Endodermal cell (in vitro differentiated cells): ENCODE measurements around the gene COLEC11. TPM values are rescaled to one million over a fixed set of nuclear protein-coding genes. Genes with fewer than 3 reads are reported as not detected.

Experiments
- DNase-seq: peaks from one replicate; pipeline ENCODE4 v3.0.0-alpha.2; 2017
- H3K27ac ChIP-seq: 2 replicates; pipeline ENCODE4 v1.5.1; 2013; ENCODE audit warnings: mild to moderate bottlenecking, low read depth, low read length, moderate library complexity
- H3K27me3 ChIP-seq: 2 replicates; pipeline ENCODE4 v1.6.1; 2013; ENCODE audit warnings: mild to moderate bottlenecking, low read length, moderate library complexity; ENCODE audit not compliant: insufficient read depth, control insufficient read depth, poor library complexity, severe bottlenecking
- H3K36me3 ChIP-seq: 2 replicates; pipeline ENCODE4 v1.7.0; 2013; ENCODE audit warnings: mild to moderate bottlenecking, low read length, moderate library complexity; ENCODE audit not compliant: control insufficient read depth, insufficient read depth
- H3K4me1 ChIP-seq: one replicate; pipeline ENCODE4 v1.7.0; 2013; ENCODE audit warnings: low read length; ENCODE audit not compliant: control insufficient read depth, insufficient read depth
- H3K4me3 ChIP-seq: 2 replicates; pipeline ENCODE4 v1.5.1; 2013; ENCODE audit warnings: mild to moderate bottlenecking, low read length, moderate library complexity
- H3K9ac ChIP-seq: 2 replicates; pipeline ENCODE4 v1.6.1; 2013; ENCODE audit warnings: mild to moderate bottlenecking, low read length, moderate library complexity; ENCODE audit not compliant: poor library complexity, severe bottlenecking; ENCODE audit errors: extremely low read depth
- H3K9me3 ChIP-seq: 2 replicates; pipeline ENCODE4 v1.6.1; 2013; ENCODE audit warnings: mild to moderate bottlenecking, low read length, moderate library complexity; ENCODE audit not compliant: control insufficient read depth
- H3K27ac Mint-ChIP-seq: 2 replicates; pipeline ENCODE4 v1.8.0; 2020; ENCODE audit warnings: mixed read lengths
- H3K27me3 Mint-ChIP-seq: 2 replicates; pipeline ENCODE4 v1.8.0; 2021; ENCODE audit warnings: mild to moderate bottlenecking, mixed read lengths; ENCODE audit not compliant: insufficient read depth
- H3K36me3 Mint-ChIP-seq: 2 replicates; pipeline ENCODE4 v1.8.0; 2020; ENCODE audit warnings: low read depth, mixed read lengths
- H3K4me1 Mint-ChIP-seq: 2 replicates; pipeline ENCODE4 v1.8.0; 2020; ENCODE audit warnings: mixed read lengths
- H3K4me3 Mint-ChIP-seq: 2 replicates; pipeline ENCODE4 v1.8.0; 2020; ENCODE audit warnings: mild to moderate bottlenecking, moderate library complexity, mixed read lengths
- H3K9me3 Mint-ChIP-seq: 2 replicates; pipeline ENCODE4 v1.8.0; 2020; ENCODE audit warnings: mild to moderate bottlenecking, mixed read lengths
- WGBS, 2 experiments: methylation state at CpG; one replicate each; pipeline versions ENCODE4 v1.1.5 to v1.1.7; 2013; ENCODE audit warnings: missing lambda C conversion rate in 2 of 2, mixed read lengths in 1 of 2; ENCODE audit not compliant: insufficient coverage in 1 of 2, insufficient read length in 1 of 2; 5-methylcytosine and 5-hydroxymethylcytosine counted together
- total RNA-seq, 2 donors: library from RNA; stranded (reverse); fragmentation: NEBNext Ultra II Directional in 1 of 2; extraction: Animal tissue kit (Norgen Biotek cat#: 25700) in 1 of 2; gene quantifications; 2 replicates in 1 of 2; 3 replicates in 1 of 2; pipeline ENCODE4 v1.2.1, GENCODE V29; 2021
- TF ChIP-seq, protein P1 (sequence below): fragments of 200-600 bp; sonication (generic); conservative IDR thresholded peaks from 2 replicates; pipeline ENCODE4 v1.5.0; 2021; ENCODE audit warnings: antibody characterized with exemption, mild to moderate bottlenecking

The COLEC11 gene
- total RNA-seq, 2 donors from 2014 or later = 1.1 to 1.5 TPM

DNA sequence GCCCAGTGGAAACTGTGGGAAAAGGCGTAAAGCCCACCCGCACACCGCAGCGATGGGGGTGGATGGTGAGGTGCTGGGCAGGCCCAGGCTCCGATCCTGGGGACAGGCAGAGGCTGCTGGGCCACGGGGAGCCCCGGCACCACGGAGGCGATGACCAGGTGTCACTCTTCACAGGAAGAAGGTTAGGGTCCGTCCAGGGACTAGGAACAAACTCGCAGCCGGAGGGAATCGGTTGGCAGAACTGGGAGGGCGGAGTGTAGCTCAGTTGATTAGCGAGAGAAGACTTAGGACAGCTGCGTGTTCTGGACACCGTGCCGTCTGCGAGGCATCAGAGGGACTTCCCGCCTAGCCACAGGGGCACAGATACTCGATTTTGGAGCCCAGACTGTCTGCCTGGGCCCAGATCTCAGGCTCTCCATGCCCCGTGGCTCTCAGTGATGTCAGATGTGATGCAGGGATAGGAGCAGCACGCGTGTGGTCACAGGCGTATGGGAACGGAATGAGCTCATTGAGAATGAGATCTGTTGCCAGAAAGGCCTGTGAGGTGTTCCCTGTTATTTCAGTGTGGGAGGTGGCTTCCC, 47.0 kb downstream of the COLEC11 start:
- H3K36me3 Mint-ChIP-seq = no peaks in the 10 kb centered on the region
- no peaks in the 10 kb centered on the region for H3K27me3 ChIP-seq
- no peak overlapping the region for H3K9ac ChIP-seq
- H3K27me3 Mint-ChIP-seq = peaks cover 7% of the 10 kb centered on the region
- no peak overlapping the region for H3K27ac ChIP-seq
- H3K9me3 ChIP-seq = no peaks in the 10 kb centered on the region
- TF ChIP-seq, protein P1, sequence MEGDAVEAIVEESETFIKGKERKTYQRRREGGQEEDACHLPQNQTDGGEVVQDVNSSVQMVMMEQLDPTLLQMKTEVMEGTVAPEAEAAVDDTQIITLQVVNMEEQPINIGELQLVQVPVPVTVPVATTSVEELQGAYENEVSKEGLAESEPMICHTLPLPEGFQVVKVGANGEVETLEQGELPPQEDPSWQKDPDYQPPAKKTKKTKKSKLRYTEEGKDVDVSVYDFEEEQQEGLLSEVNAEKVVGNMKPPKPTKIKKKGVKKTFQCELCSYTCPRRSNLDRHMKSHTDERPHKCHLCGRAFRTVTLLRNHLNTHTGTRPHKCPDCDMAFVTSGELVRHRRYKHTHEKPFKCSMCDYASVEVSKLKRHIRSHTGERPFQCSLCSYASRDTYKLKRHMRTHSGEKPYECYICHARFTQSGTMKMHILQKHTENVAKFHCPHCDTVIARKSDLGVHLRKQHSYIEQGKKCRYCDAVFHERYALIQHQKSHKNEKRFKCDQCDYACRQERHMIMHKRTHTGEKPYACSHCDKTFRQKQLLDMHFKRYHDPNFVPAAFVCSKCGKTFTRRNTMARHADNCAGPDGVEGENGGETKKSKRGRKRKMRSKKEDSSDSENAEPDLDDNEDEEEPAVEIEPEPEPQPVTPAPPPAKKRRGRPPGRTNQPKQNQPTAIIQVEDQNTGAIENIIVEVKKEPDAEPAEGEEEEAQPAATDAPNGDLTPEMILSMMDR = no peak
- no peaks in the 10 kb centered on the region for H3K36me3 ChIP-seq
- H3K4me3 Mint-ChIP-seq = no peak overlapping the region
- H3K9me3 Mint-ChIP-seq = no peaks in the 10 kb centered on the region
- H3K4me3 ChIP-seq = no peak overlapping the region
- H3K4me1 ChIP-seq = no peaks in the 10 kb centered on the region
- peaks cover 6% of the 10 kb centered on the region for H3K4me1 Mint-ChIP-seq
- no peak overlapping the region for H3K27ac Mint-ChIP-seq
- peak; percentile 38 for DNase-seq
- WGBS, 2 experiments = 93 to 94% methylated on average over 18 to 26 of the region's 26 CpGs

DNA sequence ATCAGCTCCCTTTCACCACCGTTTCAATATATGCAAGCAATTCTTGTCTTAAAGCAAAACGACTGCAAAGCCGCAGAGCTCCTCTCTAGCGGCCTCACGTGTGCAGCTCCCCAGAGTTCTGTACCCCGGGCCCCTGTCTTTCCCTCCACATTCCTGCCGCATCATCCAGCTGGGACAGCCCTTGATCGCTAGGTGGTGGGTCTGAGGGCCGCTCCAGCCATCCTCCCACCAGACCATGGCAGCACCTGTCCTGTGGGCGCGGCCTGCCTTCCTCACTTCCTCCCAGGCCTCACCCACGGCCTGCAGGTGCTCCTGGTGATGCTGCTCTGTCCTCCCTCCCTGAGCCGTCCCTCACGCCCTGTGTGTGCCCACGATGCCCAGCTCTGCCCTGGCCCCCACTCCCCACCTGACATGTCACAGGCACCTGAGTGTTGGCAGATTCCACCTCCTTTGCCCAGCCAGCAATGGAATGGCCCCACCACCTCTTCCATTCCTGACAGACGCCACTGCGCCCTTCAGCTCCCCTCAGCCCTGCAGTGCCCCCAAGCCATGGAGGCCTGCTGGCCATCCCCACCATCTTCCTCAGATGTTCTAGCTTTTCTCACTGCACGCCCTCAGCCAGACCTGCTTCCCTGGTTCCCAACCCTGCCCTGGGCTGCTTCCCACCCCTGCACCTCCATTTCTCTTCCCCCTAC, 47.8 kb downstream of the COLEC11 start:
- no peak overlapping the region for H3K4me3 Mint-ChIP-seq
- Histone ChIP-seq H3K27me3 (no peaks in the 10 kb centered on the region), H3K36me3 (no peaks in the 10 kb centered on the region), H3K9me3 (no peaks in the 10 kb centered on the region), H3K9ac (no peak overlapping the region), H3K4me3 (no peak overlapping the region), H3K27ac (no peak overlapping the region), H3K4me1 (no peaks in the 10 kb centered on the region)
- H3K9me3 Mint-ChIP-seq = no peaks in the 10 kb centered on the region
- H3K4me1 Mint-ChIP-seq = peaks cover 6% of the 10 kb centered on the region
- TF ChIP-seq, protein P1 = no peak
- peaks cover 7% of the 10 kb centered on the region for H3K27me3 Mint-ChIP-seq
- 89 to 96% methylated on average over 15 to 18 of the region's 18 CpGs for WGBS, 2 experiments
- no peaks in the 10 kb centered on the region for H3K36me3 Mint-ChIP-seq
- no peak overlapping the region for H3K27ac Mint-ChIP-seq
- DNase-seq = peak; percentile 46

DNA sequence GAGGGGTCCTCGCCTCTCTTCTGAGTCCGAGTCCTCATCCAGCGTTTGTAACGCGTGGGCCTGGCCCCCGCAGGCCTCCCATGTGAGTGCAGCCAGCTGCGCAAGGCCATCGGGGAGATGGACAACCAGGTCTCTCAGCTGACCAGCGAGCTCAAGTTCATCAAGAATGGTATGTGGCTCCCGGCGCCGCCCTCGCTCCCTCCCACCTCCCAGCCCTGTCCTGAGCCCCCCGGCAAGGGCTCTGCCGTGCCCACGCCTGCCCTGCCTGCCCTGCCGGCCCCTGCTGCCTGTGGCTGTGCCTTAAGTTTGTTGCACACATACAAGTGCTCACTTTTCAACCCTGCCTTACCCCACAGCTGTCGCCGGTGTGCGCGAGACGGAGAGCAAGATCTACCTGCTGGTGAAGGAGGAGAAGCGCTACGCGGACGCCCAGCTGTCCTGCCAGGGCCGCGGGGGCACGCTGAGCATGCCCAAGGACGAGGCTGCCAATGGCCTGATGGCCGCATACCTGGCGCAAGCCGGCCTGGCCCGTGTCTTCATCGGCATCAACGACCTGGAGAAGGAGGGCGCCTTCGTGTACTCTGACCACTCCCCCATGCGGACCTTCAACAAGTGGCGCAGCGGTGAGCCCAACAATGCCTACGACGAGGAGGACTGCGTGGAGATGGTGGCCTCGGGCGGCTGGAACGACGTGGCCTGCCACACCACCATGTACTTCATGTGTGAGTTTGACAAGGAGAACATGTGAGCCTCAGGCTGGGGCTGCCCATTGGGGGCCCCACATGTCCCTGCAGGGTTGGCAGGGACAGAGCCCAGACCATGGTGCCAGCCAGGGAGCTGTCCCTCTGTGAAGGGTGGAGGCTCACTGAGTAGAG, 48.7 kb downstream of the COLEC11 start:
- Mint-ChIP-seq H3K4me3 (no peak overlapping the region), H3K4me1 (peaks cover 6% of the 10 kb centered on the region), H3K36me3 (no peaks in the 10 kb centered on the region), H3K9me3 (no peaks in the 10 kb centered on the region), H3K27ac (no peak overlapping the region), H3K27me3 (peaks cover 8% of the 10 kb centered on the region)
- DNase-seq = peak; percentile 41
- TF ChIP-seq, protein P1 = no peak
- Histone ChIP-seq H3K4me1 (no peaks in the 10 kb centered on the region), H3K9ac (no peak overlapping the region), H3K9me3 (no peaks in the 10 kb centered on the region), H3K27me3 (no peaks in the 10 kb centered on the region), H3K4me3 (no peak overlapping the region), H3K36me3 (no peaks in the 10 kb centered on the region), H3K27ac (no peak overlapping the region)
- 92 to 94% methylated on average over 18 to 48 of the region's 48 CpGs for WGBS, 2 experiments
